Neural crest cell (in vitro differentiated cells): ENCODE data around the gene VAC14. TPM values are rescaled to one million over a fixed set of nuclear protein-coding genes. Genes with fewer than 3 reads are reported as not detected.

ENCODE experiments used
- DNase-seq: peaks from one replicate; pipeline ENCODE4 v3.0.0; 2021; ENCODE audit warnings: low read depth, mixed read lengths, low spot score
- H3K27ac Mint-ChIP-seq: one replicate; pipeline ENCODE4 v1.8.0; 2021; ENCODE audit warnings: mild to moderate bottlenecking, mixed read lengths; ENCODE audit not compliant: unreplicated experiment
- H3K27me3 Mint-ChIP-seq: 2 replicates; pipeline ENCODE4 v1.8.0; 2021; ENCODE audit warnings: low read depth, mild to moderate bottlenecking, mixed read lengths
- H3K36me3 Mint-ChIP-seq: 2 replicates; pipeline ENCODE4 v1.8.0; 2021; ENCODE audit warnings: low read depth, mild to moderate bottlenecking, mixed read lengths
- H3K4me1 Mint-ChIP-seq: 2 replicates; pipeline ENCODE4 v1.8.0; 2021; ENCODE audit warnings: mixed read lengths
- H3K4me3 Mint-ChIP-seq: one replicate; pipeline ENCODE4 v1.8.0; 2021; ENCODE audit warnings: mild to moderate bottlenecking, mixed read lengths
- H3K9me3 Mint-ChIP-seq: 2 replicates; pipeline ENCODE4 v1.8.0; 2021; ENCODE audit warnings: mixed read lengths
- CTCF ChIP-seq: fragments of 200-600 bp; sonication (generic); conservative IDR thresholded peaks from 2 replicates; pipeline ENCODE4 v1.5.0; 2021; ENCODE audit warnings: antibody characterized with exemption, mild to moderate bottlenecking
- total RNA-seq: library from RNA; stranded (reverse); gene quantifications from 2 replicates; pipeline ENCODE4 v1.2.1, GENCODE V29; 2021

VAC14 gene
- total RNA-seq, 1 donor from 2014 or later = 46.7 TPM

- H3K36me3 Mint-ChIP-seq = no peaks in the 10 kb centered on the region
- peak overlapping the region; percentile 93 for H3K4me3 Mint-ChIP-seq
- TF ChIP-seq CTCF = no peak
- H3K27me3 Mint-ChIP-seq = peaks cover 3% of the 10 kb centered on the region
- H3K27ac Mint-ChIP-seq = no peak overlapping the region
- DNase-seq = no peak
- peaks cover 38% of the 10 kb centered on the region for H3K4me1 Mint-ChIP-seq
- H3K9me3 Mint-ChIP-seq = no peaks in the 10 kb centered on the region
Measured at GRCh38 chr16:70687671-70688245, 113.2 kb downstream of the VAC14 start.

- H3K4me3 Mint-ChIP-seq = peak overlapping the region; percentile 93
- no peaks in the 10 kb centered on the region for H3K36me3 Mint-ChIP-seq
- no peak for DNase-seq
- H3K27me3 Mint-ChIP-seq = peaks cover 3% of the 10 kb centered on the region
- peaks cover 38% of the 10 kb centered on the region for H3K4me1 Mint-ChIP-seq
- no peaks in the 10 kb centered on the region for H3K9me3 Mint-ChIP-seq
- no peak for TF ChIP-seq CTCF
- H3K27ac Mint-ChIP-seq = no peak overlapping the region
Measured at GRCh38 chr16:70687102-70687511, 113.9 kb downstream of the VAC14 start.

GRCh38 chr16:70686376-70687101, 114.4 kb downstream of the VAC14 start:
- no peaks in the 10 kb centered on the region for H3K9me3 Mint-ChIP-seq
- H3K4me3 Mint-ChIP-seq = peak overlapping the region; percentile 93
- no peak for TF ChIP-seq CTCF
- H3K27me3 Mint-ChIP-seq = peaks cover 3% of the 10 kb centered on the region
- H3K4me1 Mint-ChIP-seq = peaks cover 32% of the 10 kb centered on the region
- H3K27ac Mint-ChIP-seq = no peak overlapping the region
- no peak for DNase-seq
- H3K36me3 Mint-ChIP-seq = no peaks in the 10 kb centered on the region

GRCh38 chr16:70685938-70686375, 115.0 kb downstream of the VAC14 start, which contains the start of gene MTSS2:
MTSS2 (minus strand) TSS chr16:70686053; CDS start chr16:70685791, 262 bp downstream.
- H3K27ac Mint-ChIP-seq = peak within 1 kb of the TSS; percentile 78
- peaks cover 3% of the 10 kb centered on the region for H3K27me3 Mint-ChIP-seq
- DNase-seq = peak; percentile 77
- no peaks in the 10 kb centered on the region for H3K36me3 Mint-ChIP-seq
- no peaks in the 10 kb centered on the region for H3K9me3 Mint-ChIP-seq
- H3K4me1 Mint-ChIP-seq = peaks cover 33% of the 10 kb centered on the region
- TF ChIP-seq CTCF = no peak
- H3K4me3 Mint-ChIP-seq = peak within 1 kb of the TSS; percentile 93

GRCh38 chr16:70685061-70685937, 115.7 kb downstream of the VAC14 start:
- TF ChIP-seq CTCF = no peak
- peak; percentile 32 for DNase-seq
- Mint-ChIP-seq H3K27me3 (peaks cover 3% of the 10 kb centered on the region), H3K36me3 (no peaks in the 10 kb centered on the region), H3K4me1 (peaks cover 35% of the 10 kb centered on the region), H3K4me3 (peak overlapping the region; percentile 88), H3K27ac (peak overlapping the region; percentile 78), H3K9me3 (no peaks in the 10 kb centered on the region)
